GM18867 (cell line): ENCODE data around the gene UBE2O.
A peak's percentile ranks its signal among the peaks of the same experiment; 100 is the strongest.

Experiments
- ATAC-seq: cut with Tn5 transposase; IDR thresholded peaks from one replicate; pipeline ENCODE4 v1.9.1; 2021; ENCODE audit warnings: mild to moderate bottlenecking, moderate library complexity; ENCODE audit not compliant: unreplicated experiment

UBE2O gene

DNA sequence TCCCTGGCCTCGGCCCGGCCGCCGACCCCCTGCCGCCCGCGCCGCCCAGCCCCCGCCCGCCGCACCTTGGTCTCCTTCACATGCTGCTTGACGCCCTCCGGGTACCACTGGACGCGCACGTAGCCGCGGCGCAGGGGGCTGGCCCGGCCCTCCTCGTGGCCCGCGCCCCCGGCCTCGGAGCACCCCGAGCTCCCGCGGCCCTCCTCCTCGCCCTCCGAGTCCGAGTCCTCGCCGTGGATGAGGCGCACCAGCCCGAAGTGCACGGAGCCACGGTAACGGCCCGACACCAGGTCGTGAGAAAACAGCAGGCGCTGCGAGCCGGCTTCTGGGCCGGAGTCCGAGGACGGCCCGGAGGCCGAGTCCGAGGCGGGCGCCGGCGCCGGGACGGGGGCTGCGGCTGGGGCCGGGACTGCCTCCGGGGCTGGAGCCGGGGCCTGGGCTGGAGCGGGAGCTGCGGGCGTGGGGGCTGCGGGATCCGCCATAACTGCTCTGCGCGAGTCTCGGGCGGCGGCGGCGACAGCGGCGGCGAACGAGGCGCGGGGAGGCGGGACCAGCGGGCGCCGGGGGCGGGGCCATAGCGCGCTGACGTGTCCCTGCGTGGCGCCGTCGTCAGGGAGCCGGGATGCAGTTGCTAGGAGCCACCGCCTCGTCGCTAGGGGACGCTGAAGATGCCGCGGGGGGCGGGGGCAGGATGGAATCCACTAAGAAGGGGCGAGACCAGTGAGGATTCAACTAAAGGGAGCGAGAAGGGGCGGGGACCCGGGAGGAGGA lies at the start of gene UBE2O:
Gene UBE2O, minus strand, starts transcription at position 493 of the 771 bp plus-strand sequence. Its CDS starts 11 bp downstream, at position 482.
- ATAC-seq, result peak; percentile 94

- no peak for ATAC-seq
These were observed 48.9 kb upstream of the UBE2O start for GRCh38 chr17:76501827-76502307.

DNA sequence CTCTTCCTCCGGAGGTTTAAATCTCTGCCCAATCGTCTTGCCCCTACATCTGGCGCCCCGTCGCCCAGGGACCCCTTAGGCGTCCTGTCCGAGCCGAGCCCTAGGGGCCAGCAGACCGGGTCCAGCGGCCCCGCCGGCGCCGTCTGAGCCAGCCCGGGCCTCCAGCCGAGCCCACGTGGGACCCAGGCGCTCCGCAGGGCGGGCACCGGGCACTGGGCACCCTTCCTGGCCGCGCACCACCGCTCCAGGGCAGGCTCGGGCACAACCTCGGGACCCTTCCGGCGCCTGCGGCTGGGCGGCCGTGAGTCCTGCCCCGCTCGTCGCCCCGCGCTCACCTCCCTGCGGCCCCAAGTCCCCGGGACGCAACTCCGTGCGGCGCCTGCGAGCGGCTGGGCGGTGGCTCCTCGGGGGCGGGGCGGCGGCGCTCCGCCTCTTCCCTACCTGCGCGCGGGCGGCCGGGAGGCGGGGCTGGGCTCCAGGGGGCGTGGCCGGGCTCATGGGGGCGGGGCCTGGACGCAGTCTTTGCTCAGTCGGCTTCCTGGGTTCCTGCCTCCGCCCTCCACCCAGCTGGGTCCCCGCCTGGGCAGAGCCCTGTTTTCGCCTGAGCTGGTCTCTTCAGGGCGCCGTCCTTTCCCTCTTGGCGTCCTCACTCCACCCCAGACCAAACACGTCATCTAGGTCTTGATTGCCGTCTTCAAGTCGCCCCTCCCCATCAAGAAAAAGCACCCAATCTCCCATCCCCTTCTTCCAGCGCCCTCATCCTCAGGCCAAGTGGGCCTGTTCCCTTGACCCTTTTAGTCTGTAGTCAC lies 48.3 kb upstream of the UBE2O start, which contains the start of gene RHBDF2:
Gene RHBDF2, minus strand, starts transcription at position 406 of the 809 bp plus-strand sequence. CDS start 19,899 bp downstream, outside the sequence.
- peak; percentile 72 for ATAC-seq

GRCh38 chr17:76500747-76501017 lies 47.7 kb upstream of the UBE2O start:
- no peak for ATAC-seq

DNA sequence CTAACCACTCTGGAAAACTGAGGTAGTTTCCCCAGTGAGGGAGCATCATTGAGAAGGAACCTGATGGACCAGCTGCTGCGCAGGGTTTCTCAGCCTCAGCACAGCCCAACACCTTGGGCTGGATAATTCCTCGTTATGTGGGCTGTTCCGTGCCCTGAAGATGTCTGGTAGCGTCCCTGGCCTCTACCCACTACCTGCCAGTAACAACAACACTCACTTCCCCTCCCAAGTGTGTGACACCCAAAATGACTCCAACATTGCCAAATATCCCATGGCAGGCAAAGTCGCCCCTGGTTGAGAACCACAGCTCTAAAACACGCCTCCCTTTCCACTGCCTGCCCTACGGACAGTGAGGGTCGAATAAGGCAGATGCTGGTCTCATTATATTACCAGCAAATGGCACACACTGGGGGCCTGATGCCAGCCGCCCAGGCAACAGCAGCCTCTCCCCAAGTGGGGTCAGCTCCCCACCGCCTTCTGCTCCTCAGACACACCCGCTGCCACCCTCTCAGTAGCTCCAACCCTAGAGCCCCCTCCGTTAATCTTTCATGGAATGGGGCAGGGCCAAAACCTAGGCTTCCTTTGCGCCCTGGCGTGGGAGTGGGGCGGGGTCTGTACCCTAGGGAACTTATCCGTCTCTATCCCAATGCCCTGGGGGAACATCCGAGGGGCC lies 47.3 kb upstream of the UBE2O start:
- no peak for ATAC-seq

DNA sequence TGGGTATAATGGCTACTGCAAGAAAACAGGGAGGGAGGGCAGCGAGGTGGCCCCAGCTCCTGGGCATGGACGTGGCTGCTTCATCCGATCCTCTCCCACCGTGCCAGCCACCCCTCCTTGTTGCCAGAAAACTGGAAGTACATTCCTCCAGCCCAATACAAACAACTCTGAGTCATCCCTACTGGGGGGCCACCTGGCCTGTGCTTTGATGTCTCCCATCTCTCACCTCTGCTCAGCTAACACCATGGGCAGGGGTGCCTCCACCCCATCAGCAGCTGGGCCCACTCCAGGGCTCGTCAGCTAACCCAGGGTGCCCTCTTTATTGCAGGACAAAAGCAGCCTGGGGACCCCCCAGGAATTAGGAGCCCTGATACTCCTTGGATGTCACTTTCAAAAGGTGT lies 46.3 kb upstream of the UBE2O start:
- no peak for ATAC-seq

- ATAC-seq, result peak; percentile 33
These were observed 45.9 kb upstream of the UBE2O start for GRCh38 chr17:76498876-76499251.

GRCh38 chr17:76497979-76498875 lies 45.3 kb upstream of the UBE2O start:
- ATAC-seq, result no peak

DNA sequence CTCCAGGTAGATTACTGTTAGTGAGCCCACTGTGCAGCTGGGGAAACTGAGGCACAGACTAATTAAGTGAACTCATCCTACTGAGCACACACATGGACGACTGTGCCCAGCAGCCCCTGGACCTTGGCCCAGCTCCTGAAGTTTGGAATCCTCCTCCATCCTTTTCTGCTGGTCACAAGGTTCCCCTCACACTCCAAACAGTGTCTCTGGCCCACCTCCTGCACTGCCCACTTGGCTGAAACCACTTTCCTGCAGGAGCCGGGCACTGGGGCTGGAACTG lies 44.7 kb upstream of the UBE2O start:
- no peak for ATAC-seq

GRCh38 chr17:76496464-76496863 lies 43.5 kb upstream of the UBE2O start:
- no peak for ATAC-seq

DNA sequence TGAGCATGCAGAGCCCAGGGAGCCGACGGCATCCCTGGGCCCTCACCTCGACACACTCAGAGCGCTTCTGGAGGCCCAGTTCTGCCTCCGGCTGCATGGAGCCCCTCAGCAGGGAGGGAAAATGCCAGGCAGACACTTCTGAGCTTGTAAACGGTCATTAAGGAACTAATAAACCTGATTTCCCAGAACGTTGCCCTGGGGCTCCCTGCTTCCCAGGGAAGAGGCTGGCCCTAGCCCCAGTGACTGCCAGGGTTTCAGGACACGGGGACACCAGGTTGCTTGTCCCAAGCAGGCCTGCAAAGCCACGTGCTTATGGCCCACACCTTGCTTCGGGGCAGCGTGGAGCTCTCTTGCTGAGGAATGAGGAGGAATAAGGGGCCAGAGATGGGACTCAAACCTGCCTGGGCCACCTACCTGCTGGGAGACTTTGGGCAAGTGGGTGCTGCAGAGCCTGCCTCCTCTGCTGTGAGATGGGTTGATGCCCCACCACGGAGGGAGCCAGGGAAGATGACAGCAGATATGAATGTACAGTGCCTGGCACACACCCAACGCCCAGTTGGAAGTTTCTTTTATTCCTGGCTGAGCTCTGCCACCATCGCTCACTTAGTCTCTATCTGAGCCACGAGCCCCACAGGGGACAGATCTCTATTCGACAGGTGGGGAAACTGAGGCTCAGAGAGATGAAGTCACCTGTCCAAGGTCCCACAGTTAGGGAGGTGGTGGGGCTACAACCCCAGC lies 42.9 kb upstream of the UBE2O start:
- no peak for ATAC-seq

- ATAC-seq, result no peak
These were observed 40.7 kb upstream of the UBE2O start for GRCh38 chr17:76493505-76494167.

DNA sequence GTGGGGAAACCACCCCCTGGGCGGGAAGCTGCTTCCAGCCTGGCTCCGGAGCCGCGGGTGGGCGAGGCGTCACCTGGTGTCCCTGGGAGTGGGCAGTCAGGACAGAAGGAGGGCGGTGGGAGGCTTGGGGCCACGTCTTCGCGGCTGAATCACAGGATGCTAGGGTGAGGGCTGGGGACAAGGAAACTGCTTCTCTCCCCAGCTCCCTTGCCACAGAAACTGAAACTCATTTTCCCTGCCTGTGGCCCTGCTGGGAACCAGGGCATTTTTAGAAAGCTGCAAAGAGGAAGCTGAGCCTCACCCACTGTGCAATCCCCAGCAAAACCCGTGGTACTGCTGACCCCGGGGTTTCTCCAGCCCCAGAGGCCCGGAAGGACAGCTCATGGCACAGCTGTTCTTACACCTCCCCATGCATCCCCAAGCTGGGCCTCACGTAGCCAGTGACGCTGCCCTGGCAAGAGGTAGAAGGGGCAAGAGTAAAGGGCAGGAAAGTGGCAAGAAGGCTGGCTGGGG lies 40.1 kb upstream of the UBE2O start:
- no peak for ATAC-seq

GRCh38 chr17:76492123-76492988 lies 39.4 kb upstream of the UBE2O start:
- peak; percentile 34 for ATAC-seq

- ATAC-seq, result peak; percentile 3
These were observed 38.5 kb upstream of the UBE2O start for GRCh38 chr17:76491271-76492122.

GRCh38 chr17:76490112-76490710 lies 37.3 kb upstream of the UBE2O start:
- no peak for ATAC-seq
